Loucy (cell line): ENCODE results near the gene TBC1D22A.

Source experiments
- H2AFZ ChIP-seq: fragments of 200-600 bp; sonication (generic); 2 replicates; pipeline ENCODE4 v1.6.0; 2016; ENCODE audit warnings: antibody characterized with exemption, mild to moderate bottlenecking, low read length, moderate library complexity
- H3F3A ChIP-seq: fragments of 200-600 bp; 2 replicates; pipeline ENCODE4 v1.6.0; 2016; ENCODE audit warnings: antibody characterized with exemption, low read depth, mild to moderate bottlenecking
- H3K27me3 ChIP-seq: fragments of 200-600 bp; sonication (generic); 2 replicates; pipeline ENCODE4 v1.6.1; 2014; ENCODE audit warnings: low read length, mild to moderate bottlenecking; ENCODE audit not compliant: insufficient read depth, poor library complexity, severe bottlenecking
- H3K36me3 ChIP-seq: fragments of 200-600 bp; sonication (generic); 2 replicates; pipeline ENCODE4 v1.6.1; 2016; ENCODE audit warnings: low read length; ENCODE audit not compliant: insufficient read depth
- H3K4me1 ChIP-seq: fragments of 200-600 bp; sonication (generic); 2 replicates; pipeline ENCODE4 v1.5.1; 2014; ENCODE audit warnings: low read length, mild to moderate bottlenecking; ENCODE audit not compliant: insufficient read depth, poor library complexity, severe bottlenecking
- H3K4me2 ChIP-seq: fragments of 200-600 bp; sonication (generic); 2 replicates; pipeline ENCODE4 v1.6.0; 2014; ENCODE audit warnings: antibody characterized with exemption, low read length, low read depth, mild to moderate bottlenecking; ENCODE audit not compliant: poor library complexity, severe bottlenecking
- H3K4me3 ChIP-seq: fragments of 200-600 bp; sonication (generic); 2 replicates; pipeline ENCODE4 v1.5.1; 2014; ENCODE audit warnings: low read length, mild to moderate bottlenecking, mixed read lengths; ENCODE audit not compliant: poor library complexity, severe bottlenecking
- H3K79me2 ChIP-seq: fragments of 200-600 bp; sonication (generic); 2 replicates; pipeline ENCODE4 v1.6.1; 2014; ENCODE audit warnings: low read length; ENCODE audit not compliant: insufficient read depth
- H3K9ac ChIP-seq: fragments of 200-600 bp; sonication (generic); 2 replicates; pipeline ENCODE4 v1.6.0; 2014; ENCODE audit warnings: mild to moderate bottlenecking, low read depth, low read length, moderate library complexity; ENCODE audit not compliant: poor library complexity, severe bottlenecking
- H3K9me2 ChIP-seq: fragments of 200-600 bp; sonication (generic); replicated peaks from 2 replicates; pipeline ENCODE4 v1.6.1; 2016; ENCODE audit warnings: low read depth, low read length, mixed read lengths
- H3K9me3 ChIP-seq: fragments of 200-600 bp; sonication (generic); 2 replicates; pipeline ENCODE4 v1.6.1; 2014; ENCODE audit warnings: mild to moderate bottlenecking, antibody characterized with exemption, low read length, low read depth; ENCODE audit not compliant: insufficient read depth
- H4K20me1 ChIP-seq: fragments of 200-600 bp; sonication (generic); 2 replicates; pipeline ENCODE4 v1.6.0; 2014; ENCODE audit warnings: antibody characterized with exemption, low read length, mild to moderate bottlenecking; ENCODE audit not compliant: insufficient read depth, poor library complexity, severe bottlenecking
- CTCF ChIP-seq: fragments of 200-600 bp; sonication (generic); conservative IDR thresholded peaks from 2 replicates; pipeline ENCODE4 v1.5.1; 2014; ENCODE audit warnings: mild to moderate bottlenecking, antibody characterized with exemption, low read length
- EZH2phosphoT487 ChIP-seq: fragments of 200-600 bp; IDR thresholded peaks from 2 replicates; pipeline ENCODE4 v1.6.1; 2018; ENCODE audit warnings: antibody characterized with exemption, mild to moderate bottlenecking, moderate library complexity, borderline replicate concordance

The TBC1D22A gene

GRCh38 chr22:47144791-47145425 is 382.5 kb downstream of the TBC1D22A start:
- TF ChIP-seq CTCF (no peak), EZH2phosphoT487 (no peak)
- Histone ChIP-seq H3K4me1 (peaks cover 5% of the 10 kb centered on the region), H3K4me3 (no peak overlapping the region), H3K79me2 (no peaks in the 10 kb centered on the region; the same call in 1 of the 2 replicates), H3K9me3 (no peaks in the 10 kb centered on the region), H3F3A (no peaks in the 10 kb centered on the region), H4K20me1 (no peaks in the 10 kb centered on the region), H3K27me3 (no peaks in the 10 kb centered on the region), H3K36me3 (no peaks in the 10 kb centered on the region), H2AFZ (no peak overlapping the region), H3K9ac (no peak overlapping the region), H3K4me2 (no peak overlapping the region), H3K9me2 (no peaks in the 10 kb centered on the region)

DNA sequence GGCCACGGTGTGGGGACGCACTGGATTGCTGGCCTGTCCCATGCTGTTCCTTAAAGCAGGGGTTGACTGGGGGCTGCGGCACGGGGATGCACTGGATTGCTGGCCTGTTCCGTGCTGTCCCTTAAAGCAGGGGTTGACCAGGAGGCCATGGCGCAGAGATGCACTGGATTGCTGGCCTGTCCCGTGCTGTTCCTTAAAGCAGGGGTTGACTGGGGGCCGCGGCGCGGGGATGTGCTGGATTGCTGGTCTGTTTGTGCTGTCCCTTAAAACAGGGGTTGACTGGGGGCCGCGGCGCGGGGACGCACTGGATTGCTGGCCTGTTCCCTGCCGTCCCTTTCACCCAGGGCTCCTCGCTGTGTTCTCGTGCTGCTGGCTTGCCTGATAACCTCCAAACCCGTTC is 383.4 kb downstream of the TBC1D22A start:
- Histone ChIP-seq H3K4me2 (no peak overlapping the region), H3K4me1 (peaks cover 9% of the 10 kb centered on the region), H2AFZ (no peak overlapping the region), H3K4me3 (no peak overlapping the region), H3K9me3 (no peaks in the 10 kb centered on the region), H3K9me2 (no peaks in the 10 kb centered on the region), H3K27me3 (no peaks in the 10 kb centered on the region), H3K36me3 (no peaks in the 10 kb centered on the region), H4K20me1 (no peaks in the 10 kb centered on the region), H3F3A (no peaks in the 10 kb centered on the region), H3K79me2 (no peaks in the 10 kb centered on the region; the same call in 1 of the 2 replicates), H3K9ac (no peak overlapping the region)
- TF ChIP-seq CTCF (no peak), EZH2phosphoT487 (no peak)

- no peak for TF ChIP-seq CTCF
- no peak overlapping the region for H3K4me3 ChIP-seq
- H2AFZ ChIP-seq, result no peak overlapping the region
- no peaks in the 10 kb centered on the region for H3K9me3 ChIP-seq
- peaks cover 14% of the 10 kb centered on the region for H3K4me1 ChIP-seq
- H3K27me3 ChIP-seq, result no peaks in the 10 kb centered on the region
- H3K4me2 ChIP-seq, result no peak overlapping the region
- no peaks in the 10 kb centered on the region; the same call in 1 of the 2 replicates for H3K79me2 ChIP-seq
- H3K36me3 ChIP-seq, result no peaks in the 10 kb centered on the region
- no peak overlapping the region for H3K9ac ChIP-seq
- no peaks in the 10 kb centered on the region for H4K20me1 ChIP-seq
- no peaks in the 10 kb centered on the region for H3F3A ChIP-seq
- no peaks in the 10 kb centered on the region for H3K9me2 ChIP-seq
Observed at GRCh38 chr22:47146391-47146790, 383.9 kb downstream of the TBC1D22A start.
